ENCODE data around the gene LMBR1.

The LMBR1 gene

DNA sequence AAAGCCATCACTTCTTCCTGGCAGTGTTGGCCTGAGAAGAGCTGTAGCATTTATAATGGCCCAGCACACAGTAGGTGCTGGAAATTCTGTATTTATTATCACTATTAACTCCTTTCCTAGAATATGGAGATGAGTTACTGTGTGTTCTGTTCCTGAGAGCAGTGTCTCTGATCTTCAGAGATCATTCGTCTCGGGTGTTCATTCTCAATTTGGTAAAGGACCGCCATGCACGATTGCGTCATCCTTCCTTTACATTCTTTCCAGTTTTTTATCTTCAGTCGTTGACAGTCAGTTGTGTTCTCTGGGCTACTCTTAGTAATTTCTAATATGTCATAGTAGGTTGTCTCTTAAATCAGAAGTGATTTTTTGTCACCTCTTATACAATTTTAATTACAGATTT lies 233.8 kb downstream of the LMBR1 start:
- Histone ChIP-seq H3K27ac (no peak overlapping the region), H3K27me3 (ENCODE audit: insufficient read depth, low read depth) (no peaks in the 10 kb centered on the region), H3K4me1 (ENCODE audit: low read depth, poor library complexity, severe bottlenecking) (peaks cover 18% of the 10 kb centered on the region), H2AFZ (ENCODE audit: low read depth) (no peak overlapping the region), H3K4me2 (no peak overlapping the region), H3K9ac (no peak overlapping the region), H3K4me3 (IDR thresholded peaks at IDR 0.05; ENCODE audit: insufficient read depth, low read depth, low read length) (no peak overlapping the region), H4K20me1 (ENCODE audit: insufficient read depth) (no peaks in the 10 kb centered on the region), H3K36me3 (ENCODE audit: insufficient read depth) (no peaks in the 10 kb centered on the region), H3K79me2 (ENCODE audit: insufficient read depth, low read depth) (no peaks in the 10 kb centered on the region)
- TF ChIP-seq, protein P1, sequence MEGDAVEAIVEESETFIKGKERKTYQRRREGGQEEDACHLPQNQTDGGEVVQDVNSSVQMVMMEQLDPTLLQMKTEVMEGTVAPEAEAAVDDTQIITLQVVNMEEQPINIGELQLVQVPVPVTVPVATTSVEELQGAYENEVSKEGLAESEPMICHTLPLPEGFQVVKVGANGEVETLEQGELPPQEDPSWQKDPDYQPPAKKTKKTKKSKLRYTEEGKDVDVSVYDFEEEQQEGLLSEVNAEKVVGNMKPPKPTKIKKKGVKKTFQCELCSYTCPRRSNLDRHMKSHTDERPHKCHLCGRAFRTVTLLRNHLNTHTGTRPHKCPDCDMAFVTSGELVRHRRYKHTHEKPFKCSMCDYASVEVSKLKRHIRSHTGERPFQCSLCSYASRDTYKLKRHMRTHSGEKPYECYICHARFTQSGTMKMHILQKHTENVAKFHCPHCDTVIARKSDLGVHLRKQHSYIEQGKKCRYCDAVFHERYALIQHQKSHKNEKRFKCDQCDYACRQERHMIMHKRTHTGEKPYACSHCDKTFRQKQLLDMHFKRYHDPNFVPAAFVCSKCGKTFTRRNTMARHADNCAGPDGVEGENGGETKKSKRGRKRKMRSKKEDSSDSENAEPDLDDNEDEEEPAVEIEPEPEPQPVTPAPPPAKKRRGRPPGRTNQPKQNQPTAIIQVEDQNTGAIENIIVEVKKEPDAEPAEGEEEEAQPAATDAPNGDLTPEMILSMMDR (conservative IDR thresholded peaks at IDR 0.05; ENCODE audit: low read depth, low read length) = no peak

DNA sequence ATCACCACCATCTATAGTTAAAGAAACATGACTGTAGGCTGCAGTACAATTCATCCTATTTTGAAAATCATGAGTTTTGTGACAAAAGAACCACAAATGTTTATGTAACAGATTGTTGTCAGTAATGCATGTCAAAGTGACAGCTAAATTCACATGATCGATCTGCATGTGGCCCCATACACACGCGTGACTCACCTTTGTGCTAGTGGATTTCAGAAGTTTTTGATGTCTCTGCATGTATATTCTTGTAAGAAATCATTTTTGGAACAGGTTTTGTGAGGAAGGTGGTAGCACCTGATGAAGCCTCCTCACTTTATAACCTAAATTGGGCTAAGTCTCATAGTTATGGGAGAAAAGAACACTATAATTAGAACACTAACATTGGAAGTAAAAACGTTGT lies 235.3 kb downstream of the LMBR1 start:
- TF ChIP-seq, protein P1 (conservative IDR thresholded peaks at IDR 0.05; ENCODE audit: low read depth, low read length) = no peak
- Histone ChIP-seq H3K27me3 (ENCODE audit: insufficient read depth, low read depth) (no peaks in the 10 kb centered on the region), H3K27ac (no peak overlapping the region), H3K36me3 (ENCODE audit: insufficient read depth) (no peaks in the 10 kb centered on the region), H4K20me1 (ENCODE audit: insufficient read depth) (no peaks in the 10 kb centered on the region), H3K4me1 (ENCODE audit: low read depth, poor library complexity, severe bottlenecking) (peaks cover 18% of the 10 kb centered on the region), H3K9ac (no peak overlapping the region), H2AFZ (ENCODE audit: low read depth) (no peak overlapping the region), H3K4me3 (IDR thresholded peaks at IDR 0.05; ENCODE audit: insufficient read depth, low read depth, low read length) (no peak overlapping the region), H3K79me2 (ENCODE audit: insufficient read depth, low read depth) (no peaks in the 10 kb centered on the region), H3K4me2 (no peak overlapping the region)

DNA sequence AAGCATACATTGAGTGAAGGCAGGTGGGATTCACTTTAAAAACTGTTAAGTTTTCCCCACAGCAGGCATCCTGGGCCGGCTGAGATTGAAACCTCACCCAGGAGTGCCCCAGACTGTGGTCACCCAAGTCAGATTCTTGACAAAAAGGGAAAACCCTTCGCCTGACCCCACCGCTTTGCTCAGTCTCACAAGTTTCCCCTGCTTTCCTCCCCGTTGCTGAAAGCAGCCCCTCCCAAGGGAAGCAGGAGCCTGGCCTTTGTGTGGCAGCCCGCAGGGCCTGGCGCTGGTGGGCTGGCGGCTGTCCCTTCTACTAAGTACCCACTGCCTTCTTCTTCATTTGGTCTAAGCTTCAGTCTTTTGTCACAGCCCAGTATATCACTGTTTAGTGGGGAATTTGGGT lies 236.4 kb downstream of the LMBR1 start:
- H3K27me3 ChIP-seq (ENCODE audit: insufficient read depth, low read depth) = no peaks in the 10 kb centered on the region
- H3K4me2 ChIP-seq = no peak overlapping the region
- no peak overlapping the region for H3K4me3 ChIP-seq (IDR thresholded peaks at IDR 0.05; ENCODE audit: insufficient read depth, low read depth, low read length)
- no peaks in the 10 kb centered on the region for H4K20me1 ChIP-seq (ENCODE audit: insufficient read depth)
- H2AFZ ChIP-seq (ENCODE audit: low read depth) = no peak overlapping the region
- no peaks in the 10 kb centered on the region for H3K36me3 ChIP-seq (ENCODE audit: insufficient read depth)
- TF ChIP-seq, protein P1 (conservative IDR thresholded peaks at IDR 0.05; ENCODE audit: low read depth, low read length) = no peak
- no peak overlapping the region for H3K9ac ChIP-seq
- H3K4me1 ChIP-seq (ENCODE audit: low read depth, poor library complexity, severe bottlenecking) = peaks cover 18% of the 10 kb centered on the region
- H3K27ac ChIP-seq = no peak overlapping the region
- no peaks in the 10 kb centered on the region for H3K79me2 ChIP-seq (ENCODE audit: insufficient read depth, low read depth)

DNA sequence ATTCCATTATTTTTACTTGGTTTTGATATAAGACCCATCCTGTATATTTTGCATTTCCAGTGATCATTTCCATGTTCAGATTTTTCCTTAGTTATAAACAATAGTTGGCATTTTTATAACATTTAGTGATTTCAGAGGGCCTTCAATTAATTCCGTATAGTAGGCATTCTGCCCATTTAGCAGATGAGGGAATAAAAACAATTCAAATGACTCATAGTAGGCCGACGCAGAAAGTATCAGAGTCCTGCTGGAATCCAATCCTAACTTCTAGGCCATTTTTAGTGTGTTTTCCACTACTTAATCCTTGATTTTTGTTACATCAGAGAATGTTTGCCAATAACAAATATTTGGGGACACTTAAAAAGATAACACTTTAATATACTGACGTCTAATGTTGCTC lies 237.0 kb downstream of the LMBR1 start:
- Histone ChIP-seq H4K20me1 (ENCODE audit: insufficient read depth) (no peaks in the 10 kb centered on the region), H3K36me3 (ENCODE audit: insufficient read depth) (no peaks in the 10 kb centered on the region), H3K9ac (no peak overlapping the region), H3K4me1 (ENCODE audit: low read depth, poor library complexity, severe bottlenecking) (peaks cover 18% of the 10 kb centered on the region), H2AFZ (ENCODE audit: low read depth) (no peak overlapping the region), H3K79me2 (ENCODE audit: insufficient read depth, low read depth) (no peaks in the 10 kb centered on the region), H3K27me3 (ENCODE audit: insufficient read depth, low read depth) (no peaks in the 10 kb centered on the region), H3K27ac (no peak overlapping the region), H3K4me3 (IDR thresholded peaks at IDR 0.05; ENCODE audit: insufficient read depth, low read depth, low read length) (no peak overlapping the region), H3K4me2 (no peak overlapping the region)
- TF ChIP-seq, protein P1 (conservative IDR thresholded peaks at IDR 0.05; ENCODE audit: low read depth, low read length) = no peak

Data from KMS-11 (cell line).